ENCODE data around the gene KLHL33. TPM values are rescaled to one million over a fixed set of nuclear protein-coding genes. Genes with fewer than 3 reads are reported as not detected.
"Not testable (repeated sequence)": the region's sequence is repeated elsewhere in the genome, so short reads cannot be mapped to it uniquely, and the experiment has no call there.

Gene KLHL33
- total and polyA plus RNA-seq, 10 of the 15 experiments (the other 5 are each of a cell fraction or from before 2014, with no cell fraction given) = 0.01 to 0.16 (median 0.04) TPM; not detected in 5

GRCh38 chr14:20443650-20444049 is 7.7 kb upstream of the KLHL33 start:
- H3K27me3 ChIP-seq (replicated peaks in 1 of 2; ENCODE audit: control insufficient read depth in 2 of 2, insufficient read depth in 2 of 2, low read length in 1 of 2); POLR2A ChIA-PET; H2AFZ ChIP-seq (ENCODE audit: control insufficient read depth, low read depth, low read length); H3K9ac ChIP-seq (ENCODE audit: control insufficient read depth, insufficient read depth, low read length); SMC1A ChIA-PET (ENCODE audit: uncharacterized antibody, unreplicated experiment); H3K27ac ChIP-seq (ENCODE audit: control insufficient read depth, insufficient read depth); BruUV-seq (replicated peaks); H3K9me3 ChIP-seq (replicated peaks; ENCODE audit: control insufficient read depth, insufficient read depth, low read length); in situ Hi-C loops (cut with MboI); H3K4me1 ChIP-seq (ENCODE audit: control insufficient read depth, insufficient read depth, low read length); ATAC-seq; RAD21 ChIA-PET (ENCODE audit: unreplicated experiment); CTCF ChIA-PET; FAIRE-seq; DNase-seq (ENCODE audit: low read depth, low spot score); H3K79me2 ChIP-seq (ENCODE audit: control insufficient read depth, insufficient read depth, low read length); intact Hi-C loops (cut with micrococcal nuclease; ENCODE audit: unreplicated experiment); H3K4me2 ChIP-seq (ENCODE audit: control insufficient read depth, insufficient read depth); H3K36me3 ChIP-seq (ENCODE audit: control insufficient read depth in 2 of 2, insufficient read depth in 2 of 2, low read length in 1 of 2); H4K20me1 ChIP-seq (ENCODE audit: control insufficient read depth, insufficient read depth); H3K4me3 ChIP-seq: not testable (repeated sequence)
- 100% methylated on average over 2 of the region's 4 CpGs for WGBS (ENCODE audit: insufficient coverage, insufficient replicate concordance, low lambda C conversion rate, missing lambda C conversion rate)

GRCh38 chr14:20441461-20441860 is 5.5 kb upstream of the KLHL33 start:
- intact Hi-C loops (cut with micrococcal nuclease; ENCODE audit: unreplicated experiment) = no loop called here
- no TSS peak for BruUV-seq (replicated peaks)

More at GRCh38 chr14:20441461-20441860, 5.5 kb upstream of the KLHL33 start:
- Histone ChIP-seq H3K79me2 (ENCODE audit: control insufficient read depth, insufficient read depth, low read length) (no peaks in the 10 kb centered on the region), H3K9ac (ENCODE audit: control insufficient read depth, insufficient read depth, low read length) (no peak overlapping the region), H3K4me1 (ENCODE audit: control insufficient read depth, insufficient read depth, low read length) (no peaks in the 10 kb centered on the region), H3K27me3 (replicated peaks in 1 of 2; ENCODE audit: control insufficient read depth in 2 of 2, insufficient read depth in 2 of 2, low read length in 1 of 2) (no peaks in the 10 kb centered on the region), H3K27ac (ENCODE audit: control insufficient read depth, insufficient read depth) (no peak overlapping the region), H3K4me3 (no peak overlapping the region), H2AFZ (ENCODE audit: control insufficient read depth, low read depth, low read length) (no peak overlapping the region), H4K20me1 (ENCODE audit: control insufficient read depth, insufficient read depth) (no peaks in the 10 kb centered on the region), H3K9me3 (replicated peaks; ENCODE audit: control insufficient read depth, insufficient read depth, low read length) (no peaks in the 10 kb centered on the region; the same call in 2 of the 3 replicates), H3K36me3 (ENCODE audit: control insufficient read depth in 2 of 2, insufficient read depth in 2 of 2, low read length in 1 of 2) (no peaks in the 10 kb centered on the region), H3K4me2 (ENCODE audit: control insufficient read depth, insufficient read depth) (no peak overlapping the region)
- ATAC-seq = no peak
- ChIA-PET RAD21 (ENCODE audit: unreplicated experiment) (no interaction called here), CTCF (interaction anchor here (1.1 to 2.2 kb wide), 2 partner anchors 26 to 113 kb away, joined by 4 to 10 read pairs; no protein-coding TSS in a partner anchor), SMC1A (ENCODE audit: uncharacterized antibody, unreplicated experiment) (interaction anchor here (0.9 kb wide), 1 partner anchor 12 kb away, joined by 3 read pairs; no protein-coding TSS in a partner anchor), POLR2A (interaction anchor here (1.5 kb wide), 1 partner anchor 9 kb away, joined by 3 read pairs; no protein-coding TSS in a partner anchor)
- in situ Hi-C loops (cut with MboI) = no loop called here
- no peak for FAIRE-seq
- TF ChIP-seq ETV6 (conservative IDR thresholded peaks at IDR 0.05 in 1 of 2, IDR thresholded peaks at IDR 0.05 in 1 of 2; ENCODE audit: borderline replicate concordance in 1 of 2, low read depth in 1 of 2) = no peak
- TF ChIP-seq RAD21 (IDR thresholded peaks at IDR 0.05; ENCODE audit: insufficient read depth, low read depth, low read length) = no peak
- TF ChIP-seq CREB1 (IDR thresholded peaks at IDR 0.05; ENCODE audit: low read depth) = no peak
- no peak for TF ChIP-seq ZBED1 (IDR thresholded peaks at IDR 0.05; ENCODE audit: borderline replicate concordance)
- no peak for TF ChIP-seq IRF5 (IDR thresholded peaks at IDR 0.05; ENCODE audit: borderline replicate concordance)
- TF ChIP-seq NRF1 (conservative IDR thresholded peaks at IDR 0.05; ENCODE audit: low read depth, low read length) = no peak
- TF ChIP-seq HDAC6 (IDR thresholded peaks at IDR 0.05; ENCODE audit: unreplicated experiment) = no peak
- TF ChIP-seq TCF3 (IDR thresholded peaks at IDR 0.05; ENCODE audit: borderline replicate concordance, insufficient read depth, low read depth, low read length) = no peak
- no peak for TF ChIP-seq FOS (IDR thresholded peaks at IDR 0.05; ENCODE audit: borderline replicate concordance, extremely low read depth, insufficient read length)
- no peak for TF ChIP-seq WRNIP1 (IDR thresholded peaks at IDR 0.05; ENCODE audit: borderline replicate concordance, low read depth, low read length)
- WGBS (ENCODE audit: insufficient coverage, insufficient replicate concordance, low lambda C conversion rate, missing lambda C conversion rate) = 96% methylated on average over 2 of the region's 2 CpGs
- DNase-seq (ENCODE audit: low read depth, low spot score) = no peak

Data from GM12878 (cell line).